HG02943 (cell line): ENCODE data around the gene NRP2.

Experiments
- ATAC-seq: cut with Tn5 transposase; IDR thresholded peaks from one replicate; pipeline ENCODE4 v1.9.1; 2021; ENCODE audit warnings: mild to moderate bottlenecking, low read depth, moderate library complexity; ENCODE audit not compliant: unreplicated experiment

The NRP2 gene

DNA sequence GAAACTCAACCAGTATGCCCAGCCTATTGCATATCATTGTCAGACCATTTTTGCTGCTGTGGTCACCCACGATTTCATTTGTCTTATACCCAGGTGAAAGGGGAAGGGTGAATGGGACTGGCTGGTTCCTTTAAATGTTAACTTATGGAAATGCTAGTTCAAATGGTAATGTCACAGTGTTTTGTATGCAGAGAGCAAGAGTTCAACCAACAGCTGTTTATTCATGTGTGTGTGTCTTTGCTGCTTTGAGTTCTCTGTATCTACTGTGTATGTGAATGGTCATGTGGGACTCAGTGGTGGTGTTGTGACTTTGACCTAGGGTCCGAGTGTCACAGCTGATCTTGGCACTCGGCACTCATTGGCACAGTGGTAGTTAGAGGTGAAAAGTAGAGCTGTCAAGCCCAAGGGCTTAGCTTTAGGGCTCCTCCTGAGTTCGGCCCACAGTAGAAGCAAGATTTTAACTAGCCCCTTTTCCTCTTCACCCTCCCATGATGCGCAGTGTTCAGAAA lies 114.6 kb downstream of the NRP2 start:
- ATAC-seq, result no peak

DNA sequence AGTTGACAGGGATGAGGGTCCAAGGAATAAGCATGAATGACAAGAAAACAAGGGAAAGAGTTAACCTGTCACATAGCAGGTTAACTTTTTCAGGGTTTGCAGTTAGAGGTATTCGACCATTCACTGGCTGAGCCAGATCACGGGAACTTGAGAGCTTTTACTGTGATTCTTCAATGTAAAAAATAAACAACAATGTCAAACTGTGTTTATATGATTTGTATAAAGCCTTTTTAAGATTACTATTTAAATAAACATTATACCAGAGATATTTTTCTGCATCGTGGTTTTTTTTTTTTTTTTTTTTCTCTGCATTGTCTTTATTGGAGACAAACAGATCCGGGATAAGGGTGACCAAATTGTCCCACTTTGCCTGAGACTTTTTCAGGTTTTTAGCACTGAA lies 115.6 kb downstream of the NRP2 start:
- ATAC-seq, result no peak

DNA sequence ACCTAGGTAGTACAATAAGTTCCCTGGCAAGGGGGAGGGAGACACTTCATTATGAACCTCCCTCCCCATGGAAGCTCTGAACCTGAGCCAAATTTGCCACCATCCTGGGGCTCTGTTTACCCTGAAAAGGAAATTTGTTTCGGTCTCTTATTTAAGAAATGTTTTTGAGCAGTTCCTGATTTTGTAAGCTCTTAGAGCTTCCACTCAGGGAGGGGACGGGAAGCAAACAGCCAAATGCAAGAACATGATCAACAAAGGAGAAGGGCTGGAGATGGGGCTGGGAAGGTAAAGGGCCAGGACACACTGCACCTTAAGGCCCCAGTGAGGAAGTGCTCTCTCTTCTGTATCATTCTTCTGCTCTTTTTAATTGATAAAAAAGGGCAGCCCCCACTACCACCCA lies 117.9 kb downstream of the NRP2 start:
- ATAC-seq, result no peak

DNA sequence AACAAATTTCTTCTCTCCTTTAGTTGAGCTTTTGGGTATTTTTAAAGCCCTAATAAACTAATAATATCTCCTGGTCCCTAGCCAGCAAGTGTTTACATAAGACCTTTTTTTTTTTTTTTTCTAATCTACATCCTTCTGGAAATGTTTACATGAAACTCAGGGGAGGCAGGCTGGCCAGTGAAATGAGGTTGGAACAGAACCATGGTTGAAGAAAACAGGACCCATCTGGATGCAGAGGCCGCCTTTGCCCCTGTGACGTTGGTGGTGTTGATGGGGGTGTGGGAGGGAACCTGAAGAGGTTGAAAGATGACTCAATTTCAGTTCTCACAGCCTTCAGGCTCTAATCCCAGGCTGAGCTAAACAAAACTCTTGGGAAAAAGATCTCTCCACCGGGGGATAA lies 118.5 kb downstream of the NRP2 start:
- no peak for ATAC-seq

DNA sequence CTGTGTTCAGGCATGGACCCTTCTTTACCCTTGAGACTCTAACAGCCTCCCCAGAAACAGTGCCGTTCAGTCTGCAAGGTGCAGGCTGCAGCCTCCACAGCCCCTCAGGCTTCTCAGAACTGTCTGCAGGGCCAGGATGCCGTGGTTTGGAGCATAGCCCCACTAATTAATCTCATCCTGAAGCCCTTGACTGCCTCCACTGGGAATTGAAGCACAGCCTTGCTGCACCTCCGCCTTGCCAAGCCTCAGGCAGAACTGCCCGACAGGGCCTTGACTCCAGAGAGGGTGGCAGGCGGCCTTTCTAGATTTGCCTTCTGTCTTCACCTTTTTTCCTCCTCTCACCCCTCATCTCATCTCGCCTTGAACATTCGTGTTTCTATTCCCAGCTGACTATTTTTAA lies 119.8 kb downstream of the NRP2 start:
- ATAC-seq, result no peak

DNA sequence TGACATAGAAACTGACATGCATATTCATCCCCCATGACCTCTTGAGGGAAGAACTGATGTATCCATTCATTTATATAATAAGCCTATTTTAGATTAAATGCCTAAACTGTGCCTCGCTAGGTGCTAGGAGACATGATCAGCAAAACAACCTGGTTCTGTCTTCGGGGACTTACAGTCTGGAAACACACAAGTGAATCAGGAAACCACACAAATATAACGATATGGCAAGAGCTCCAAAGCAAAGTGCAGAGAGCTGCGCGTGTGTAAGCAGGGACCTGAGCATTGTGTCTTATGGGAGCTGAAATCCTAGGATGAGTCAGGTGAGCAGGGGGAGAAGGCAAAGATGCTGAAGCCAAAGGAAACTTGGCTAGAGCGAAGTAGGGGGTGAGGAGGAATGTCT lies 120.6 kb downstream of the NRP2 start:
- ATAC-seq, result no peak

DNA sequence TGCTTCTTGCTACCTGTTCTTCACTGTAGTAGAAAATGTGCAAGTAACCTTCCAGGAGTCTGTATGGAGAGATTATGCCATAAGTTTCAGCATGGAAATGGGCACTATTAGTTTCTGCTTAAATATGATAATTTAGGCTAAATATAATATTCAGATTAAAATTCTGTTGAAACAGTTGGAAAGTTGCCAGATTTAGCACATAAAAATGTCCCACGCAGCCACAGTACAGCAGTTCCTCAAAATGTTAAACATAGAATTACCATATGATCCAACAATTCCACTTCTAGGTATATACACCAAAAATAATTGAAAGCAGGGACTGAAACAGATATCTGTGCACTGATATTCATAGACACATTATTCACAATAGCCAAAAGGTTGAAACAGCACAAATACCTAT lies 121.2 kb downstream of the NRP2 start:
- no peak for ATAC-seq

DNA sequence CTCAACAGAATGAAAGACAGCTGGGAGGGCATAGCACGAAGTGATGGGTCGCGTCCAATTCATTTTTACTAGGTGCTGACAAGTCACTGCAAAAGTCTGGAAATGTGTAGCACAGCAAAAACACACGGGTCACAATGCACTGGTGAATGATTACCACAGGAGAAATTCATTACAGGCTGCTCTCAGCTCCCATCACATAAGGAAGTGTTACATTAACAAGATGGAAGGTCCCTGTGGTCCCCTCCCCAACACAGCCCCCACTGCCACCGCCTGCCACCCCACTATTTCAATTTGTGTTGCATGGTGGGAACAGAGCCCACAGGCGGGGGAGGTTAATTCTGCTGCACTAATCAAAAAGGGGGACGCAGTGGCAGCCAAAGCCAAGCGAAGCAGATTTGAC lies 122.8 kb downstream of the NRP2 start:
- no peak for ATAC-seq

DNA sequence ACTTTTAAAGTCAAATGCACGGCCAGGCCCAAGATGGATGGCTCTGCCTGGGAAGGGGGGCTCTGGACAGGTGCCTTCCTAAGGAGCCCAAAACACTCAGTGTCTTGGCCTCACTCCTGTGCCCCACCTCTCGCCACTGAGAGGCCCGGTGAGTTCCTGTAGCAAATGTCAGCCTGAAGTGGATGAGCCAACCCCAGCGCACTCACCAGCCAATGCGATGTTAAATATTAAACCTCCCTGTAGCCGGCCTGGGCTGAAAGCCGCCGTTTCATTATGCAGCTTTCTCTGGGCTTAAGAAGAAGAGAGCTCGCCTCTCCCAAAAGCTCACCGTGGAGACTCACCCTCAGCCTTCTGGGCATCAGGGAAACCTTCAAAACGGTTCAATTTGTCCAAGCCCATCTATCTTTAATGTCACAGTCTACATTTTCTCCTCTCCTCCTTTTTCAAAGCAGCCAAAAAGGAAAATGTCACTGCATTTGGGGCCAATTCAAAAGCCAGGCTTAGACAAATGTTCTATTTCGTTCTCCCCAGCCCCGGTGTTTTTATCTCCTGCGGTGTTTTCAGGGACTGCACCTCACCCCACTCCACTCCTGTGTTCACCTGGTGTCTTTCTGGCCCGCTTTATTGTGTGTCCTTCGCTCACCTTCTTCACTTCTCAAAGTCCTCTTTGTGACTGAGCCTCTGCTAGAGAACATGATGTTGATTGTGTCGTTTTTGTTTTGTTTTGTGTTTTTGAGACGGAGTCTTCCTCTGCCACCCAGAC lies 124.0 kb downstream of the NRP2 start:
- no peak for ATAC-seq

DNA sequence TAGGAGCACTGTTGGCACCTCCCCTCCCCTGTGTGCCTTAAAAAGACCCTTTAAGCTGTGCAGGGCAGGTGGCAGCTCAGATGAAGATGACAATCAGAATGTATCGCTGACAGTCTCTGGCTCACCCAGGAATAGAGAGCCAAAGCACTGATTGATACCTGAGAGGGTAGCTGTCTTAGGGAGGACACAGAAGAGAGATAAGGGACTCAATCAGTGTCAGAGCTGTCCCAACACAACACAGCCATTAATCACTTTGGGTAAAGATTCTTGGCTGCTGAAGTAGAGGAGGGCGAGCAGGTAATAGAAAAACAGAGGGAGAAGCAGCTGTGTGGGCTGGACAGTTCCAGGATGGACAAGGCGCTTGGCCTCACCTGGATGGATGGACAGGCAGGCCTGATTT lies 124.9 kb downstream of the NRP2 start:
- ATAC-seq, result no peak

DNA sequence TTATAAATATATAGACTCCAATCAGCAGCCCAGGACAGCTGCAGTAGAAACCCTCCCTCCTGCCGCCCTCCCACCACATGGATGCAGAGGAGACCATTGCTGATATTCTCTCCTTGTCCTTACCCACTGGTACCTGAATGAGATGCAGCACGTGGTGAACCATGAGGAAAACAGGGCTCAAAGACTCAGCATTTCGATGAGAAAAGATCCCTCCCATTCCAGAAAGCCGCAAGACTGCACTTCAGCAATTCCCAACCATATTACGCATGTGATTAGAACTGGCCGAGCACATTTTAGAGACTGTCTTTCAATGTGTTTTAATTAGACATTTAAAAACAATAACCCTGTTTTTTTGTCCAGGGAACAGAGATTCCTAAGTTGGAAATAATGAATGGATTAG lies 125.5 kb downstream of the NRP2 start:
- no peak for ATAC-seq

DNA sequence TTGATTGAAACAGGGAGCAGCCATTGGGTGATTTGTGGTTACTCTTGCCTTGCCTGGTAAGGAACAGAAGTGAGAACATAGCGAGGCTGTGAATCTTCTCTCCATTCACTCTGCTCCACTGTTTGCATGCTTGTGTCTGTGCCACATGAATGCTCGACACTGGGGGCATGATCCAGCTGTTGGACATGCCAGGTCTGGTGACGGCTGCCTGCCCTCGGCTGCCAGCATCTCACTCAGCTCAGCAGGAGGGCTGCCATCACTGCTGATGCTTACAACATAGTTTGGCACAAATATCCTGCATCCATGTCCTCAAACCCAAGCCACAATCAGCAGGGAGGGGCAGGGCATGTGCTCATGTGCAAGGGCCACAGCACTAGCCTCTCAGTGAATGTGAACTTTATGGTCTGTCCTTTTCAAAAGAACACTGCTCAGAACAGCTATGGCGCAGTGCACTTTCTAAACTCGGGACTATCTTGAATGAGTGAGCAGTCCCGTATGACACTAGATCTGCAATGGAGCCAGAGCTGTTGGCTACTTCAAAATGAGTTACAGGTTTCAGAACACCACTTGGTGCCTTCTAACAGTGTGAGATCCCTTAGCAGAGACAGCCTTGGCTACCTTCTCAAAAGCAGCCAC lies 126.3 kb downstream of the NRP2 start:
- no peak for ATAC-seq

DNA sequence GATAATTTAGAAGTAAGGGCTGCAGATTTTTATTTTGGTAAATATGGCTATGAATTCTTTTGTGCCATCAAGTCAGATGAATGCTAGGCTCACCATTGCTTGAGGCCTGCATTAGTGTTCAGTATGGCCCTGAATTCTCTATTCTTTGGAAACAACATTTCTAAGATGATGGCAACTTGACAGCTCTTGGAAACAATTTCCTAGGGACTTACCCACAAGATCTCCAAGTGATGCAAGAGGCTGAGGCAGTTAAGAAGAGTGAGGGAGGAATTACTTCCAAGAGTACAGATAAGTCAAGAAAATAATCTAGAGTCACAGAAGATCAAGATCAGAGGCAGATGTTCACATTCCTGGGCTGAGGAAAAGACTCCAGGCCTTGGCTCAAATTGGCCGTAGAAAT lies 129.1 kb downstream of the NRP2 start:
- ATAC-seq, result no peak

DNA sequence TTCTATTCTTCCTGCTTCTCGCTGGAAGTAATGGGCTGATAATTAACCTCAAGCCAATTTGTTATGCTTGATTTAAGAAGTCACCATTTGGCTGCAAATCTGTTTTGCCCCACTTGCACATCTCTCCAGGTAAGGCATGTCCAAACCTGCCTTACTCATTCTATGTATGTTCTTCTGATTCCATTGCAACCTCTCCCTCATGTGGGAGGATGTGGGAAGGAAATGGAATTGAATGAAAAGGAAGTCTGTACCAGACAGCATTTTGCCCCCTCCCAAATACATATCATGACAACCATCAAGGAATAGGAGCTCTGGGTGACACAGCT lies 131.7 kb downstream of the NRP2 start:
- no peak for ATAC-seq

DNA sequence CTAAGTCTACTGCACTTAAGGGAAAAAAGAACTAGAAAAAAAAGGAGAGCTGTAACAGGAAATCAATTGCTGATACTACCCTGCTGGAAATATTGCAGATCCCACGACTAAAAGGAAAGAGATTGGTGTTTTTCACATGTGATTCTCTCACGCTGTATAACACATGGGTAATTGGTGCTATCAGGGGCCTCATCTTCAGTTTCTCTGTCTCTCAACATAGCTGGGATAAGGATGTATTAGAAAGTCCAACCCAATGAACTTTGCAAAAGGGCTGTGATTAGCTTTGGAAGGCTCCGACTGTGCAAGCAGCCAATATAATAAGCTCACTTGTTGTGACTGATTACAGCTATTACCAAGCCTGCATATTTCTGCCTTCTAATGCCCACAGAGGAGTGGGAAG lies 133.4 kb downstream of the NRP2 start:
- no peak for ATAC-seq

DNA sequence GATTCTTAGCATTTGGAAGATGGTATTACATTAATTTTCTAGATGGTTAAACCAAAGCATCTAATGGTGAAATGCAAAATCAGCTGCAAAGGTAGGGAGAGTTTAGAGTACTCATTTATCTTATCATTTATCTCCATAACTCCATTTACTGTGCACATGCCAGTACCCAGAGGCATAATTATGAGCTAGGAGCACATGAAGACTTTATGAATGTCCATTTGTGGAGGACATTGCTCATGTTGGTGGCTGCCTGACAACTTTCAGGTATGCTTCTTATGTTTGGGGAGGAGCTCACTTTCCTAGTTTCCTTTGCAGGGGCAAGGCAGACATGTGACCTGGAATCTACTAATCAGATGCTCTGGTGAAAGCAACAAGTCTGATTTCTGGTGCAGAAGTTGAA lies 134.0 kb downstream of the NRP2 start:
- no peak for ATAC-seq

DNA sequence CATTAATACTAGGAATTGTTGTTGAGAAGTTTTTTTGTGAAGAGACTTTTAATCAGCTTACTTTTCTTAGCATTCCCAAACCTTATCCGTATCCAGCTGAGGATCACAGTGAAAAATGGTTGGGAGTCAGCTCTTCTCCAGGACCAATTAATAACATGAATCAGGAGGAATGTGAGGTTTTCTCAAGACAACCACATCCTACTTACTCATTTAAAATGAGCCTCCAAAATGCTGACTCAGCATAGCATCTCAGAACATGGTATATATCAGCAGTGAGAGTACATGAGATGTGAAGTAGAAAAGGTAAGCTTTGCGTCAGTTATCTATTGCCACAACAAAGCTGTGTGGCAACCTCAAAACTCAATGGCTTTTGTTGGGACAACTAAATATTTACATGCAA lies 140.3 kb downstream of the NRP2 start:
- no peak for ATAC-seq

DNA sequence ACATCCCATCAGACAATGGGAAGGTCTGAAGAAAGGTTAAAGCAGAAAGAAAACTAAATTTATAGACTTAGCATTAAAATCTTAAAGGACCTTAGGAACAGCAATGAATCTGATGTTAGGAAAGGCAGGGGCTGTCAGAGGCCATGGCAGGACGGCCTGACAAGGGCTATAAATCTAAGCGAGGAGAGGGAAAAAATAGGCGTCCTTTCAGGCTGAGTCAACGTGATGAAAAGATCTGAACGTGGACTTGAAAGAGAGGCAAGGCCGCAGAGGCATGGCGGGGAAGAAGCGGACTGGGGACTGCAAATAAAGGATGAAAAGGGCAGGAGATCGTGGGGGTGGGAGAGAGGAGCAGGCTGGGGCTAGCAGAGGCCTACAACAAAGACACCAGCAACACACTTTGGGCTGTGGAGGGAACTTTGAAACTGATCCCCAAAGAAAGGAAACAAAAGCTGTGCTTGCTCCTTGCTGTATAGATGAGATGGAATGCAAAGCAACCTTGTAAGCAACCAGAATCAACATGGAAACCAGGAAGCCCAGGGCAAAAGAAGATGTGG lies 145.6 kb downstream of the NRP2 start:
- ATAC-seq, result no peak

DNA sequence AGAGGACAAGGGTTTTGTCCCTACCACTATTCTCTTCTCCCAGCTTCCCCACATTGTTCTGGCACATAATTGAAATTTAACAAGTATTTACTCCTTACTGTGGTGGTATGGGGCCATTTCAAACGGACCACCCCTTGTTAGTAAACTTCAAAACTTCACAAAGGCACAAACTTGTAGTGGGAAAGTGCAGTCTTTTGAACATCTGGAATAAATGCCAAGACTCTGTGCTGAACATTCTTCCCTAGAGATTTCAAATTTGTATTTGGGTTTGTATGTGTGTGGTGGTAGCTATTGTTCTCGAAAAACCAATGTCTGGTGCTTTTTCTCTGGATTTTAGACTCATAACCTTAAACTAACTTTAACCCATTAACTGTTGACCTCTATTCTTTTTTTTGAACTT lies 151.6 kb downstream of the NRP2 start:
- ATAC-seq, result no peak

DNA sequence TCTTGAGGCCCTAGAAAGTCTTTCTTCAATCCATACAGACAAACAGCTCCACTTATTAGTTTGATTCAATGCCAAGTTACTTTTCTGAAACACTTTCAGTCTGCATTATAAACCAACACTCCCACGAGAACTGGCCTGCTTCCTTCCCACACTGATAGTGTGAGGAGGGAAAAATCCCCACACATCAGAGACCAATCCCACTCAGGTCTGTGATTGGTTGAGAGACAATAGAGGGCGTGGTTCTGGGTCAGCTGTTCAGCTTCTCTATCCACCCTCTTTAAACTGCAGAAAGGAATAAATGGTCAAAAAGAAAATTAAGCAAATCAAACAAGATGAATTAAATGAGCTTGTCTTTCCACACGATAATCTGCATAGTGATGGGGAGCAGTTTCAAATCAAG lies 152.5 kb downstream of the NRP2 start:
- ATAC-seq, result no peak

DNA sequence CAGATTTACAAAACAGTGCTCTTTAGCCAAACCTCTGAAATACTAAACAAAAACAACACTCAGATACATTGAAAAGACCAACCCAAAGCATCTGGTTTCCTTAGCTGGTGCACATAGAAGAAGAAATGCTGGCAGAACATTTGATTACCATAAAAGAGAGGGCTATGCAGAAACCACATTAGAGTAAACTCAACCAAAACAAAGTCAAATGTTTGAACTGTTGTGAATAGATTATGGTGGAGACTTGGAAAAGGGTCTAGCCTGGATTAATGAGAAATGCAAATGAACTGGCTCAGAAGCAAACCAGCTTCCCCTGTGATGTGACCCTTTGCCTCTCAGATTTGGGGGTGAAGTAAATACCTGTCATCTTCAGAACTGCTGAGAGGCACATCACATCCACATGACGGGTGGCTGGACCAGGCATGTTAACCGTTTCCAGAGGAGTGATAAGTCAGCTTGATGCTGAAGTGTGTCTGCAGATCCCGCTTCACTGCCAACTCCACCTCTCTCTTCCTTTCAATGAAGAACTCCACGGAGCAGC lies 153.0 kb downstream of the NRP2 start:
- ATAC-seq, result no peak

DNA sequence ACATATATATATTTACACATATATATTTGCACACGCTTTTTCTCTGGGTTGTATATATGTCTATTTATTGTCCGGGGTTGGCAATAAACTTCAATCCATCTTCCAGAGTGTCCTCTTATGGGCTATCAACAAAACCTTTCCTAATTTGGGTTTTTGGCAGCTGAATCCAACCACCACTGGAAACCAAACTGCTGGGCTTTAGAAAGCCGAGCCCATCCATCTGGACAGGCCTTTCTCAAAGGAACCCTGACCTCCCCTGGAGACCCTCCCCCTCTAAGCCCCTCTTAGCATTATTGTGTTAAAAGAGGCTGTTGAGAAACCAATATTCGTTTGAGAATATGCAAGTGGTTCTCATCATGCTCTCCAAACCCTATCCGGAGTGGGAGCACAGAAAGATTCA lies 153.6 kb downstream of the NRP2 start:
- ATAC-seq, result no peak
